Calu3 (cell line): ENCODE data around the gene RTP3. TPM values are rescaled to one million over a fixed set of nuclear protein-coding genes. Genes with fewer than 3 reads are reported as not detected.

Experiments
- BruUV-seq: library from RNA; stranded (reverse); fragments of 400-500 nt; replicated peaks from 2 replicates; lab custom pipeline; 2021; lab: Mats Ljungman, UMichigan
- CTCF ChIA-PET: fragments of 300-600 bp; sonication (Branson Sonifier 250); formaldehyde crosslinking; loops from one replicate; lab custom pipeline; 2022; ENCODE audit warnings: antibody characterized with exemption; lab: Charles Lee
- DNase-seq: peaks from one replicate; pipeline ENCODE4 v3.0.0; 2022
- H3K27ac Mint-ChIP-seq: one replicate; pipeline ENCODE4 v1.8.0; 2022; ENCODE audit warnings: mixed read lengths; ENCODE audit not compliant: unreplicated experiment
- H3K27me3 Mint-ChIP-seq: one replicate; pipeline ENCODE4 v1.8.0; 2022; ENCODE audit warnings: mixed read lengths; ENCODE audit not compliant: unreplicated experiment
- H3K36me3 Mint-ChIP-seq: one replicate; pipeline ENCODE4 v1.8.0; 2022; ENCODE audit warnings: mild to moderate bottlenecking, moderate library complexity, mixed read lengths; ENCODE audit not compliant: insufficient read depth, unreplicated experiment
- H3K4me1 Mint-ChIP-seq: one replicate; pipeline ENCODE4 v1.8.0; 2022; ENCODE audit warnings: mild to moderate bottlenecking, low read depth, mixed read lengths; ENCODE audit not compliant: unreplicated experiment
- H3K4me3 Mint-ChIP-seq: one replicate; pipeline ENCODE4 v1.8.0; 2022; ENCODE audit warnings: mild to moderate bottlenecking, low read depth, moderate library complexity, mixed read lengths; ENCODE audit not compliant: unreplicated experiment
- H3K9me3 Mint-ChIP-seq: one replicate; pipeline ENCODE4 v1.8.0; 2022; ENCODE audit warnings: low read depth, mixed read lengths; ENCODE audit not compliant: unreplicated experiment
- intact Hi-C: fragments of 100-400 bp; cut with micrococcal nuclease; formaldehyde crosslinking; loops from one replicate; pipeline ENCODE4 v1.10.0; 2022; ENCODE audit not compliant: unreplicated experiment
- total RNA-seq: library from RNA; stranded (reverse); gene quantifications from 2 replicates; pipeline ENCODE4 v1.2.3, GENCODE V29; 2022
- TF ChIP-seq, protein P1 (sequence below): fragments of 200-600 bp; IDR thresholded peaks from one replicate; pipeline ENCODE4 v1.8.0; 2022; ENCODE audit warnings: antibody characterized with exemption; ENCODE audit not compliant: unreplicated experiment

RTP3 gene
- total RNA-seq, 1 experiment from 2014 or later = not detected

GRCh38 chr3:46523556-46523955 is 25.8 kb downstream of the RTP3 start:
- Mint-ChIP-seq H3K36me3 (no peaks in the 10 kb centered on the region), H3K4me3 (no peak overlapping the region), H3K27me3 (no peaks in the 10 kb centered on the region), H3K9me3 (no peaks in the 10 kb centered on the region), H3K4me1 (peaks cover 12% of the 10 kb centered on the region), H3K27ac (peak overlapping the region; percentile 16)
- CTCF ChIA-PET = no interaction called here
- no peak for DNase-seq
- BruUV-seq = no TSS peak
- intact Hi-C loops = no loop called here
- TF ChIP-seq, protein P1, sequence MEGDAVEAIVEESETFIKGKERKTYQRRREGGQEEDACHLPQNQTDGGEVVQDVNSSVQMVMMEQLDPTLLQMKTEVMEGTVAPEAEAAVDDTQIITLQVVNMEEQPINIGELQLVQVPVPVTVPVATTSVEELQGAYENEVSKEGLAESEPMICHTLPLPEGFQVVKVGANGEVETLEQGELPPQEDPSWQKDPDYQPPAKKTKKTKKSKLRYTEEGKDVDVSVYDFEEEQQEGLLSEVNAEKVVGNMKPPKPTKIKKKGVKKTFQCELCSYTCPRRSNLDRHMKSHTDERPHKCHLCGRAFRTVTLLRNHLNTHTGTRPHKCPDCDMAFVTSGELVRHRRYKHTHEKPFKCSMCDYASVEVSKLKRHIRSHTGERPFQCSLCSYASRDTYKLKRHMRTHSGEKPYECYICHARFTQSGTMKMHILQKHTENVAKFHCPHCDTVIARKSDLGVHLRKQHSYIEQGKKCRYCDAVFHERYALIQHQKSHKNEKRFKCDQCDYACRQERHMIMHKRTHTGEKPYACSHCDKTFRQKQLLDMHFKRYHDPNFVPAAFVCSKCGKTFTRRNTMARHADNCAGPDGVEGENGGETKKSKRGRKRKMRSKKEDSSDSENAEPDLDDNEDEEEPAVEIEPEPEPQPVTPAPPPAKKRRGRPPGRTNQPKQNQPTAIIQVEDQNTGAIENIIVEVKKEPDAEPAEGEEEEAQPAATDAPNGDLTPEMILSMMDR = no peak

GRCh38 chr3:46524008-46524407 is 26.2 kb downstream of the RTP3 start:
- intact Hi-C loops = no loop called here
- no TSS peak for BruUV-seq

GRCh38 chr3:46524832-46525231 is 27.1 kb downstream of the RTP3 start:
- CTCF ChIA-PET = no interaction called here
- H3K9me3 Mint-ChIP-seq = no peaks in the 10 kb centered on the region
- H3K4me1 Mint-ChIP-seq = peaks cover 12% of the 10 kb centered on the region
- intact Hi-C loops = no loop called here
- no peaks in the 10 kb centered on the region for H3K36me3 Mint-ChIP-seq
- DNase-seq = no peak
- TF ChIP-seq, protein P1 = no peak
- H3K27ac Mint-ChIP-seq = no peak overlapping the region
- no peaks in the 10 kb centered on the region for H3K27me3 Mint-ChIP-seq
- BruUV-seq = no TSS peak
- H3K4me3 Mint-ChIP-seq = no peak overlapping the region

More at GRCh38 chr3:46524008-46524407, 26.2 kb downstream of the RTP3 start:
- Mint-ChIP-seq H3K36me3 (no peaks in the 10 kb centered on the region), H3K27ac (no peak overlapping the region), H3K4me3 (no peak overlapping the region), H3K27me3 (no peaks in the 10 kb centered on the region), H3K4me1 (peaks cover 12% of the 10 kb centered on the region), H3K9me3 (no peaks in the 10 kb centered on the region)
- CTCF ChIA-PET = no interaction called here
- TF ChIP-seq, protein P1 = no peak
- DNase-seq = no peak

GRCh38 chr3:46527239-46527638 is 29.5 kb downstream of the RTP3 start:
- DNase-seq = no peak
- intact Hi-C loops = no loop called here
- Mint-ChIP-seq H3K27ac (peak overlapping the region; percentile 39), H3K27me3 (no peaks in the 10 kb centered on the region), H3K4me3 (no peak overlapping the region), H3K36me3 (peaks cover 4% of the 10 kb centered on the region), H3K4me1 (peaks cover 23% of the 10 kb centered on the region), H3K9me3 (no peaks in the 10 kb centered on the region)
- no TSS peak for BruUV-seq
- TF ChIP-seq, protein P1 = no peak
- CTCF ChIA-PET = interaction anchor here (0.7 kb wide), 1 partner anchor 15 kb away, joined by 3 read pairs; no protein-coding TSS in a partner anchor
